MV-4-11 (cell line): ENCODE data around the gene NACAD.

ENCODE experiments used
- DNase-seq: peaks from one replicate; lab custom pipeline; 2025; lab: John Stamatoyannopoulos, UW

The NACAD gene

GRCh38 chr7:45092100-45092930 lies 3.5 kb upstream of the NACAD start:
- DNase-seq, result no peak

- no peak for DNase-seq
Measured at GRCh38 chr7:45089341-45089891, 647 bp upstream of the NACAD start.

GRCh38 chr7:45088146-45088701 lies 545 bp downstream of the NACAD start:
- DNase-seq, result no peak

GRCh38 chr7:45087301-45088145 lies 1.2 kb downstream of the NACAD start:
- no peak for DNase-seq

GRCh38 chr7:45086331-45087065 lies 2.3 kb downstream of the NACAD start:
- DNase-seq, result no peak

- DNase-seq, result no peak
Measured at GRCh38 chr7:45085619-45086200, 3.1 kb downstream of the NACAD start.

- DNase-seq, result no peak
Measured at GRCh38 chr7:45084901-45085618, 3.7 kb downstream of the NACAD start.

- no peak for DNase-seq
Measured at GRCh38 chr7:45084336-45084735, 4.4 kb downstream of the NACAD start.

GRCh38 chr7:45082831-45083331 lies 5.9 kb downstream of the NACAD start:
- DNase-seq, result no peak

- DNase-seq, result no peak
Measured at GRCh38 chr7:45082031-45082830, 6.5 kb downstream of the NACAD start.

GRCh38 chr7:45081670-45081974 lies 7.1 kb downstream of the NACAD start:
- DNase-seq, result no peak

GRCh38 chr7:45080958-45081669 lies 7.7 kb downstream of the NACAD start:
- no peak for DNase-seq

- no peak for DNase-seq
Measured at GRCh38 chr7:45080265-45080957, 8.4 kb downstream of the NACAD start.

- DNase-seq, result no peak
Measured at GRCh38 chr7:45078125-45078681, 10.6 kb downstream of the NACAD start.

- no peak for DNase-seq
Measured at GRCh38 chr7:45077579-45077978, 11.2 kb downstream of the NACAD start.

- DNase-seq, result no peak
Measured at GRCh38 chr7:45076946-45077345, 11.8 kb downstream of the NACAD start.

GRCh38 chr7:45075871-45076796 lies 12.6 kb downstream of the NACAD start:
- DNase-seq, result no peak
